ENCODE measurements around the gene ZHX3. TPM values are rescaled to one million over a fixed set of nuclear protein-coding genes. Genes with fewer than 3 reads are reported as not detected.

ZHX3 gene
- polyA plus RNA-seq, 1 donor, result 14.0 TPM

GRCh38 chr20:41191562-41192500 is 125.7 kb downstream of the ZHX3 start:
- H3K4me1 ChIP-seq (ENCODE audit: control insufficient read depth, insufficient read depth, low read length), result no peaks in the 10 kb centered on the region
- no CpG with 5 or more reads among the region's 5 CpGs for WGBS (ENCODE audit: insufficient coverage, low lambda C conversion rate)
- H3K27ac ChIP-seq (ENCODE audit: low read length), result no peak overlapping the region
- no peaks in the 10 kb centered on the region for H3K27me3 ChIP-seq (ENCODE audit: control insufficient read depth, insufficient read depth, low read length)
- H3K9me3 ChIP-seq (ENCODE audit: control insufficient read depth, low read depth, low read length), result peaks cover 19% of the 10 kb centered on the region
- DNase-seq, result no peak
- no peaks in the 10 kb centered on the region for H3K36me3 ChIP-seq (ENCODE audit: control insufficient read depth, insufficient read depth, low read length)
- no peak overlapping the region for H3K4me3 ChIP-seq (ENCODE audit: low read length)

GRCh38 chr20:41187668-41188067 is 129.9 kb downstream of the ZHX3 start:
- Histone ChIP-seq H3K27me3 (ENCODE audit: control insufficient read depth, insufficient read depth, low read length) (no peaks in the 10 kb centered on the region), H3K4me1 (ENCODE audit: control insufficient read depth, insufficient read depth, low read length) (no peaks in the 10 kb centered on the region), H3K4me3 (ENCODE audit: low read length) (no peak overlapping the region), H3K27ac (ENCODE audit: low read length) (no peak overlapping the region), H3K36me3 (ENCODE audit: control insufficient read depth, insufficient read depth, low read length) (peaks cover 18% of the 10 kb centered on the region), H3K9me3 (ENCODE audit: control insufficient read depth, low read depth, low read length) (peaks cover 9% of the 10 kb centered on the region)
- DNase-seq, result no peak

DNA sequence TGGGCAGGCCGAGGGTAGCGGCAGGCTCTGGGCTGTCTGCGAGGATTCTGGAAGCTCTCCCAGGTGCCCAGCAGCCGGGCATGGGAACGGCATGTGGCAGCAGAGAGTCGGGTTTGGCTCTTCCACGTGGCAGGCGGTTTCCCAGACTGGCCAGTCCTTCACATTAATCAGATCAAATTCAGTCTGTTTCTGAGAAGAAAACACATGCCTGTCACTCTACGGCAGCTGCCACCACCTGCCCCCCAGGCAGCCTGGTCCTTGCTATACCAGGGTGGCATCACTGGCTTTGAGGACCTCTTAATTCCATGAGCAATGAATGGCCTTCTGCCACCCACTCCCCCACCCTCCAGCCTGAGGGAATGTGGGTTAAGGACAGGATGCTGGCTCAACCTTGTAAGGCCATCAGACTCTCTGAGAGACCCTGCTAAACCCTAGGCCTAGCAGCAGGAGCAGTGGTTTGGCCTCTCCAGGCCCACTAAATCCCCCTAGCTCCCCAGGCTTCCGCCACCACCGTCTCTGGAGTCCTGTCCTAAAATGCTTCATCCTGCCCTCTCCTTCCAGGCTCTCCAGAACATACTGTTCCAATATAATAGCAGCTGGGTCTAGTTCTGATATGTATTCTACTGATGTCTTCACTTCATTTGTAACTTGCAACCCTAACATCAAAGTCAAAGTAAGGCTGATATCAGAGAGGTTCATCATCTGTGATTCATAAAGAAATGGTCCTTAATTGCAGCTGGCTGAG is 132.3 kb downstream of the ZHX3 start:
- H3K9me3 ChIP-seq (ENCODE audit: control insufficient read depth, low read depth, low read length), result no peaks in the 10 kb centered on the region
- no peaks in the 10 kb centered on the region for H3K4me1 ChIP-seq (ENCODE audit: control insufficient read depth, insufficient read depth, low read length)
- no peak for DNase-seq
- no peak overlapping the region for H3K4me3 ChIP-seq (ENCODE audit: low read length)
- no peaks in the 10 kb centered on the region for H3K27me3 ChIP-seq (ENCODE audit: control insufficient read depth, insufficient read depth, low read length)
- WGBS (ENCODE audit: insufficient coverage, low lambda C conversion rate), result no CpG with 5 or more reads among the region's 11 CpGs
- no peak overlapping the region for H3K27ac ChIP-seq (ENCODE audit: low read length)
- peaks cover 31% of the 10 kb centered on the region for H3K36me3 ChIP-seq (ENCODE audit: control insufficient read depth, insufficient read depth, low read length)

GRCh38 chr20:41183831-41184230 is 133.7 kb downstream of the ZHX3 start:
- no CpG with 5 or more reads among the region's 2 CpGs for WGBS (ENCODE audit: insufficient coverage, low lambda C conversion rate)
- no peaks in the 10 kb centered on the region for H3K4me1 ChIP-seq (ENCODE audit: control insufficient read depth, insufficient read depth, low read length)
- peaks cover 31% of the 10 kb centered on the region for H3K36me3 ChIP-seq (ENCODE audit: control insufficient read depth, insufficient read depth, low read length)
- H3K4me3 ChIP-seq (ENCODE audit: low read length), result no peak overlapping the region
- DNase-seq, result no peak
- no peaks in the 10 kb centered on the region for H3K27me3 ChIP-seq (ENCODE audit: control insufficient read depth, insufficient read depth, low read length)
- no peaks in the 10 kb centered on the region for H3K9me3 ChIP-seq (ENCODE audit: control insufficient read depth, low read depth, low read length)
- H3K27ac ChIP-seq (ENCODE audit: low read length), result no peak overlapping the region

DNA sequence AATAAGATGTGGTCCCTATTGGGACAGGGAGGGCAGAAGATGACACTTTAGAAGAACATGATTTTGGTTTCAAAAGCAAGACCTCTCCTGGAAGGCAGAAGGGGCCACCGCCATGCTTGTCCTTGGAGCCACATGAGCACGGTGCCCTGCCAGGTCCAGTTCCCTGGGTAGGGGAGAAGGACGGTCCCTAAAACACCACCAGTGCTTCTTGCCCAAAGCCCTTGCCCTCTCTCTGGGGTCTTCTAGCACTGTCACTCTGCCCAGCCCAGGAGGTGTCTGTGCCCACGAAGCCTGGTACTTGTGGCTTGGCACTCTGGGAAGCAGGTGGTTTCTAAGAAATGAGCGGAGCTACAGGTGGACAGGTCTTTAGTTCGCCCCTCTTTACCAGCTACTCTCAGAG is 134.1 kb downstream of the ZHX3 start:
- Histone ChIP-seq H3K4me1 (ENCODE audit: control insufficient read depth, insufficient read depth, low read length) (no peaks in the 10 kb centered on the region), H3K36me3 (ENCODE audit: control insufficient read depth, insufficient read depth, low read length) (peaks cover 33% of the 10 kb centered on the region), H3K27ac (ENCODE audit: low read length) (no peak overlapping the region), H3K4me3 (ENCODE audit: low read length) (no peak overlapping the region), H3K9me3 (ENCODE audit: control insufficient read depth, low read depth, low read length) (no peaks in the 10 kb centered on the region), H3K27me3 (ENCODE audit: control insufficient read depth, insufficient read depth, low read length) (no peaks in the 10 kb centered on the region)
- WGBS (ENCODE audit: insufficient coverage, low lambda C conversion rate), result no CpG with 5 or more reads among the region's 6 CpGs
- DNase-seq, result no peak

GRCh38 chr20:41182296-41183212 is 135.0 kb downstream of the ZHX3 start:
- no peaks in the 10 kb centered on the region for H3K4me1 ChIP-seq (ENCODE audit: control insufficient read depth, insufficient read depth, low read length)
- H3K9me3 ChIP-seq (ENCODE audit: control insufficient read depth, low read depth, low read length), result no peaks in the 10 kb centered on the region
- H3K27ac ChIP-seq (ENCODE audit: low read length), result no peak overlapping the region
- H3K4me3 ChIP-seq (ENCODE audit: low read length), result no peak overlapping the region
- H3K36me3 ChIP-seq (ENCODE audit: control insufficient read depth, insufficient read depth, low read length), result peaks cover 41% of the 10 kb centered on the region
- WGBS (ENCODE audit: insufficient coverage, low lambda C conversion rate), result 100% methylated on average over 1 of the region's 10 CpGs
- no peak for DNase-seq
- no peaks in the 10 kb centered on the region for H3K27me3 ChIP-seq (ENCODE audit: control insufficient read depth, insufficient read depth, low read length)

DNA sequence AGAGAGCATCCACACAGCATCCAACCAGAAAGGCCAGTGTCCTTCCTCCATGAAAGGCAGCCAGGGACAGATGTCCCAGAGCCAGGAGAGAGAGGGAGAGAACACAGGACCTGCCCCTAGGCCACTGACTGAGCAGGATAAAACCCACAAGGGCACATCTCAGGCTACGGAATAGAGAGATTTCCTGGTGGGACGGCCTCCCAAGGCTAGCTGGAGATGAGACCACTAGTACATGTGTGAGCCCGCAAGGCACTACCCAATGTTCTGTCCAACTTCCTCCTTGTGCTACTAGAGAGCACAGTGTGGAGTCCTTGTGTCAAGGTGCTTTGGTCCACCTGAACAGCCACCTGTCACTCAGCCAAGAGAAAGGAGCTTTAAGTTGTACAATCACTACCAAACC is 136.0 kb downstream of the ZHX3 start:
- Histone ChIP-seq H3K36me3 (ENCODE audit: control insufficient read depth, insufficient read depth, low read length) (peaks cover 51% of the 10 kb centered on the region), H3K4me1 (ENCODE audit: control insufficient read depth, insufficient read depth, low read length) (no peaks in the 10 kb centered on the region), H3K4me3 (ENCODE audit: low read length) (no peak overlapping the region), H3K9me3 (ENCODE audit: control insufficient read depth, low read depth, low read length) (no peaks in the 10 kb centered on the region), H3K27ac (ENCODE audit: low read length) (no peak overlapping the region), H3K27me3 (ENCODE audit: control insufficient read depth, insufficient read depth, low read length) (no peaks in the 10 kb centered on the region)
- no peak for DNase-seq
- no CpG with 5 or more reads among the region's 3 CpGs for WGBS (ENCODE audit: insufficient coverage, low lambda C conversion rate)

DNA sequence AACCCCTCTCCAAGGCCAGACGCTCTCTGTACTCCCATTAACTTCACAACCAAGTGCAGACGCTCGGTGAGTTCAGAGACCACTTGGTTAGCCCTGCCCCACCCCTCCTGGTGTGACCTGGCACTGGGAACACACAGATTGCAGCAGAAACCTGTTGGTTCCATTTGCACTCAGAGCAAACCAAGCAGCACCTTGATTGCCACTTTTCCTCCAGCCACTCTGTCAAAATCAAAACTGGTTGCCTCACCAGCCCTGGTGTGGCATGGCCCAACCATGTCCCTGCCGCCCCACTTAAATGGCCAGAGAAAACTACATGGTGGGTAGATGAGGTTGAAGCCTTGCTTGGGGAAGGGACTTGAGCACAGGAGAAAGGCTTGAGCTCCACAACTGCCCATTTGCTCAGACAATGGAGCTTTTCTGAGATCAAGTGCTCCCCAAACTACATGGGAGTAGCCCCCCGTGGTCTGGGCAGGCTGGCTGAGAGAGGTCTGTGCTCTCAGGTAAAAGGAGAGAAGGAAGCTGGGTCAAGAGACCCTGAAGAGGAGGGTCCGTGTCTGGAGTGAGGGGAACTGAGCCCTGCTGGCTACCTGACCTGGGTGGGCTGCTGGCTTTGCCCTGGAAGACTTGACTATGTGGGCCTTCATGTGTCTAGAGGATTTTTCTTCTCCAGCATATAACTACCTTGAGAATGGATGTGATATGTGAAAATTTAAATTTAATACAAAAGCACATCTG is 136.8 kb downstream of the ZHX3 start:
- no peak overlapping the region for H3K27ac ChIP-seq (ENCODE audit: low read length)
- H3K27me3 ChIP-seq (ENCODE audit: control insufficient read depth, insufficient read depth, low read length), result no peaks in the 10 kb centered on the region
- no peaks in the 10 kb centered on the region for H3K4me1 ChIP-seq (ENCODE audit: control insufficient read depth, insufficient read depth, low read length)
- no peak for DNase-seq
- H3K9me3 ChIP-seq (ENCODE audit: control insufficient read depth, low read depth, low read length), result no peaks in the 10 kb centered on the region
- no CpG with 5 or more reads among the region's 6 CpGs for WGBS (ENCODE audit: insufficient coverage, low lambda C conversion rate)
- H3K36me3 ChIP-seq (ENCODE audit: control insufficient read depth, insufficient read depth, low read length), result peaks cover 59% of the 10 kb centered on the region
- H3K4me3 ChIP-seq (ENCODE audit: low read length), result no peak overlapping the region

DNA sequence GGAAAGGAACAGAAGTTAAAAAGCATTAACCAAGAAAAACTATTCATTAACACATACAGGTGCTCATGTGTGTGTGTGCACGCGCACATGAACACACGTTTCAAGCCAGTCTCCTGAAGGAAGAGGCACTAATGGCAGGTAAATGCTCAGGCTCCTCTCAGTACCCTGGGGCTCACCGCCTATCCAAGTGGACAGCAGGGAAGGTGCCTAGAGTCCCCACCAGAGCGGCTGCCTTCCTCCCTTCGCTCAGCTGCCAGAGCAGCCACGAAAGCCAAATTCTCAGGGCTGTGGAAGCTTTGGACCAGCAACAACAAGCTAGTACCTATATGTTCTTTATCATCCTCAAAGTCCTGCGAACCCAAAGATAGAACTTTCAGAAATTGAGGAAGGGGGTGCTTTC is 137.6 kb downstream of the ZHX3 start:
- H3K36me3 ChIP-seq (ENCODE audit: control insufficient read depth, insufficient read depth, low read length), result peaks cover 62% of the 10 kb centered on the region
- H3K27me3 ChIP-seq (ENCODE audit: control insufficient read depth, insufficient read depth, low read length), result no peaks in the 10 kb centered on the region
- no peak for DNase-seq
- no peak overlapping the region for H3K27ac ChIP-seq (ENCODE audit: low read length)
- H3K4me1 ChIP-seq (ENCODE audit: control insufficient read depth, insufficient read depth, low read length), result no peaks in the 10 kb centered on the region
- no CpG with 5 or more reads among the region's 8 CpGs for WGBS (ENCODE audit: insufficient coverage, low lambda C conversion rate)
- no peaks in the 10 kb centered on the region for H3K9me3 ChIP-seq (ENCODE audit: control insufficient read depth, low read depth, low read length)
- no peak overlapping the region for H3K4me3 ChIP-seq (ENCODE audit: low read length)

Data from large intestine (tissue), 3 donors.